NOMO-1 treated with dmso at 0.1 percent for 144 hours (cell line): ENCODE measurements around the gene DGKZ.

Experiments used
- DNase-seq: peaks from one replicate; lab custom pipeline; 2025; ENCODE audit not compliant: unreplicated experiment; lab: John Stamatoyannopoulos, UW

DGKZ gene

DNA sequence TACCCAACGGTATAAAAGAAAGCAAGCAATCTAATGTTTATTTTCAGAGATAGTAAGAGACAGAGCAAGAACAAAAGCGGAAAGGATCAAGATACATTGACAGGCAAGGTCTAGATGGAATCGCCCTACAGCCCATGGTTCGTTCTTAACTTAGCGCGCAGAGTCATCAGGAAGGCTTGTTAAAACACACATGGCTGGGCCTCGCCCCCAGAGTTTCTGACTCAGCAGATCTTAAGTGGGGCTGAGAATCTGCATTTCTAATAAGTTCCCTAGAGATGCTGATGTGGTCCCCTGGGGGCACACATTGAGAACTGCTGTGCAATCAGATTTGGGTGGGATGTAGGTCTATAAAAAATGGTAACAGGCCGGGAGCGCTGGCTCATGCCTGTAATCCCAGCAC lies 80.1 kb downstream of the DGKZ start:
- DNase-seq = no peak

DNA sequence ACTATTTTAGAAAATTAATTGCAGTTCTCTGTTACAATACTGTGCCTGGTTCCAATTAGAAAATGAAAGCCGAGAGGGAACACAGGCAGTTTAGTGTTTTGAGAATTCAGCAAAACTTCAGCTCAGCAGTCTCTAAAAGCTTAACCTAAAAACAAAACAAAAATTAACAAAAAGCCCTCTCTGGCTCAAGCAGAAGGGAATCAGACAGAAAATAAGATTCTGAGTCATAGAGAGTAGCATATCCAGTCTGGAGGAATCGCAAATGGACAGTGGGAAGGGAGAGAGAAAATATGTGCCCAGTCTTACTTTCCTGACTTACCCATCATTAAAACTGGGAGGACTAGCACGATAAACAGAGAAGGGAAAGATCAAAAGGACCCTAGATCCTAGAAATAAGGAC lies 82.5 kb downstream of the DGKZ start:
- no peak for DNase-seq
